DMS53 (cell line): ENCODE data around the gene BEAN1.

ENCODE experiments used
- DNase-seq: peaks from one replicate; lab custom pipeline; 2025; lab: John Stamatoyannopoulos, UW

BEAN1 gene

DNA sequence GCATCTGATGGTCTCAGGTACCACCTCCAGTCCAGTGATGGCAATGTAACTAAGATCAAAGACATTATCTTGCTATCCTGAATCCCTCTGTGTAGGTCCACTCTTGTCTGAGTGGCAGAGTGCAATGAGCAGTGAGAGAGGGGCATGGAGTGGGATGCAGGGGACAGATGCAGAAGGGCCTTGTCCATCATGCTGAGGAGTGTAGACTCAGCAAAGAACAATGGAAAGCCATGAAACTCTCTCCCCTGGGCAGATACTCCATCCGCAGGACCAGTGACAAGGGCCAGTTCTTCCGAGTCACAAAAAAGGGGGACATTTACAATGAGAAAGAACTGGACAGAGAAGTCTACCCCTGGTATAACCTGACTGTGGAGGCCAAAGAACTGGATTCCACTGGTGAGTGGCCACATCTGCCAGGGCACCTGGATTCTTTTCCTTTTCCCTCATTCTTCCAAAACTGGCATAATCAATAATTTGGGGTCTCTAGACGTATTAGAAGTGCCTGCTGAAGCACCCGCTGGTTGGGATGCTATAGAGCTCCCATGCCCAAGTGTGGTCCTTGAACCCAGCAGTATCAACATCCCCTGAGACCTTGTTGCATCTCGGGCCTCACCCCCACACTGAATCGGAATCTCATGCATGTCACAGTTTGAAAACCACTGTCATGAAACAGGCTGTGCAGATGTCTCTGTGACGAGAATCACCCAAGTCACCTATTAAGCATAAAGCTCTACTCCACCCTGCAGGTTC lies 31.1 kb upstream of the BEAN1 start:
- DNase-seq, result no peak

DNA sequence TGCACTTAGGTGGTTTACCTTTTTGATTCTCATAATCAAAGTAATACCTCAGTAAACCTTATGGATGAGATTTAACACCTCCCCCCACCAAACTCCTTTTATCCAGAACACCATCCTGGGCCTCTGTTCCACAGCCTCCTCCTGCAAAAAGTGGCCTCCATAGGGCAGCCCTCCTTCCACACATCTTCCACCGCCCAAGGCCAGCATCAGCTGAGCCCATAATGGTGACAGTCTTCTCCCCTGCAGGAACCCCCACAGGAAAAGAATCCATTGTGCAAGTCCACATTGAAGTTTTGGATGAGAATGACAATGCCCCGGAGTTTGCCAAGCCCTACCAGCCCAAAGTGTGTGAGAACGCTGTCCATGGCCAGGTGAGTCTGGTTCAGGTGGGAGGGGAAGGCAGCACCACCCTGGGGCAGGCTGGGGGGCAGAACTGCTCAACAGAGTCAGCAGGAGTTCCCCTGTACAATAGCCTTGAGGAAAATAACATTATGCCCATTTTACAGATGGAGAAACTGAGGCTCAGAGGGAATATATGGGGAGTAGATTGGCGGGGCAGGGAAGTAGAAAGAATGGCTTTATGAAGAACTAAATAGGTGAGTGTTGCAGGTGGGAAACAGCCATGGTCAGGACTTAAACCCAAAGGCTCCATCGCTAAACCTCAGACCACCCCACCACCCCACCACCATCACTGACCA lies 29.2 kb upstream of the BEAN1 start:
- no peak for DNase-seq

DNA sequence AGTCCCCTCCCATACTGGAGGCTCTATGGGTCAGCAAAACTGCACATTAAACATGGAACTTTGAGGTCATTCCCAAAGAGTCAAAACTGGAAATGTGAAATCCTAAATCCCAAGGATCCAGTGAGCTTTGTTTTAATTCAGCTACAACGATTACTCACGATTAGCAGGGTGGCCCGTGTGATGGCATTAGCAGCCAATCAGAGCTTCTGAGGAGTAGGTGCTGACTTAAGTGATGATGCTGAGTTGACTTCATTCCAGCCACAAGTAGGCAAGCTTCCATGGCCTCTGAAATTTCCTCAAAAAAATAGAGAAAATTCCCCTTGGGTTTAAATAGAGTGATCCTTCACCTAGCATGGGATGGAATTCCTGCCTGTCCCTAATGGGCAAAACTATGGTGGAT lies 28.1 kb upstream of the BEAN1 start:
- DNase-seq, result no peak

DNA sequence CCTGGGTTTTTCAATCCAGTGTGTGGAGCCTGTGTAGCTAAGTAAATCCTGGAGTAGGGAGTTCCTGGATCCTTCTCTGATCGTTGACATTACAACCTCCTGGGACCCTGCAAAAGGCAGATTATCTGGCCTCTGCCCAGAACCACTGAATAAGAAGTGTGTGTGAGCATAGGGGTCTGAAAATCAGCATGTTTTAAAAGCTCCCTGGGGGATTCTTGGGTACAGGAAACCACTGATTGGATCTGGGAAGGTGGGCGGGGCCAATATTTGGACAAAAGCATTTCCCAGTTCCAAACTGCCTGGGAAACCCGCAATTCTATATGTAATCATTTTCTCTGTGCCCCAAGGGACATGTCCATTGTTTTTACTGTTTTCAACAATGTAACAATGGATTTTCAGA lies 27.2 kb upstream of the BEAN1 start:
- no peak for DNase-seq

DNA sequence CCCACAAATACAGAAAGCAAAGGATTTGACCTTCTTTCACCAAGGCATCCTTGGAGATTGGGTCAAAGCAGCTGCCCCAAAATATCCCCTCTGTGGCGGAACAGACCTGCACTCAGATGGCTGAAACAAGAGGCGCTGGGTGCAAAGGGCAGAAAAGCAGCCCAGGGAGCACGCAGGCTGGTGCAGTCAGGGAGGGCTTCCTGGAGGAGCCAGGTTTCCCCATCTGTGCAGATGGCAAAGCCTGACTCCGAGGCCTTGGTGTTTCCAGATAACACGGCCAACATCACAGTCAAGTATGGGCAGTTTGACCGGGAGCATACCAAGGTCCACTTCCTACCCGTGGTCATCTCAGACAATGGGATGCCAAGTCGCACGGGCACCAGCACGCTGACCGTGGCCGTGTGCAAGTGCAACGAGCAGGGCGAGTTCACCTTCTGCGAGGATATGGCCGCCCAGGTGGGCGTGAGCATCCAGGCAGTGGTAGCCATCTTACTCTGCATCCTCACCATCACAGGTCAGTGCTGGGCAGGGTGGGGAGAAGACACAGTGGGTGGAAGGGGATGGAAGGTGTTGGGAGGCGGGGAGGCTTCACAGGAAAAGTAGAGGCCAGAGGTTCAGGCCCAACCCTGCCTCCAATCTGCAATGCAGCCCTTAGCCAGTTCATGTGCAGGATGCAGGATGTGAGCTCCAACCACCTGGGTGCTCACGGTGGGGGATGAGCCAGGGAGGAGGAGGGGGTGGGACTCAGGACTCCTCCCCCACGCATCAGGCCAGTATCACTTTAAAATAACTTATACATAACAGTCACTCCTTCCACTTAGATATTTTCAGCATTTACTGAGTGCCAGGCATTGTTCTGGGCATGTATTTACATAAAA lies 26.4 kb upstream of the BEAN1 start:
- no peak for DNase-seq

DNA sequence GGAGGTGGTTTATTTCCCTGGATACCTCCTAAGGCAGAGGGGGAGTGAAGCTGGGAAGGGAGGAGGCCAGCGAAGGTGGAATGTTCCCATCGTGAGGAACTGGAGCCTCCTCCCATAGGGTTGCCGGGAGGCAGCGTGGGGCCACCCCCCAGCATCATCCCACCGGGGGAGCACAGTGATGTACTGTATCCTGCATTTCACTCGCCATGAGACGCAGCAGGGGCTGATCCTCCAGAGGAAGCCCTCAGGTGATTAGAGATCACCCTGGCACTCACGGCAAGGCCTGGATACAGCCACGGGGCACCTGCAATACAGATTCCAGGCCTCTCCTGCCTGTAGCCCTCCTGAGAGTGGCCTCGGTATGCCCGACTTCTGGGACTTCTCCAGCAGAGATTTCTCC lies 25.5 kb upstream of the BEAN1 start:
- no peak for DNase-seq

DNA sequence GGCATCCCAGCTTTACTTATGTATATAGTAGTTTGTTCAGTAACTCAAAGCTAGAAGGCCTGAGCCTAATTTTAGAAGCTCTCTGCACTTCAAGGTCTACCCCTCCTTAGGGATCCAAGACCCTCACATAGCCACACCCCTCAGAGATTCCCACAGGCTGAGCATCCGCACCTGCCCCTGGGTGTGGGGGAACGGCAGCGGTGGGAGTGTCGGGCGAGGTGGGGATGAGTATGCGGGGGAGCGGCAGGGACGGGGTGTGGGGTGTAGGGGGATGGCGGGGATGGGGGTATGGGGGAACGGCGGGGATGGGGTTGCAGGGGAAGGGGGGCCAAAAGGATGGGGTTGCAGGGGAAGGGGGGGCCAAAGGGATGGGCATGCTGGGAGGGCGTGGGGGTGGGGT lies 24.9 kb upstream of the BEAN1 start:
- no peak for DNase-seq

DNA sequence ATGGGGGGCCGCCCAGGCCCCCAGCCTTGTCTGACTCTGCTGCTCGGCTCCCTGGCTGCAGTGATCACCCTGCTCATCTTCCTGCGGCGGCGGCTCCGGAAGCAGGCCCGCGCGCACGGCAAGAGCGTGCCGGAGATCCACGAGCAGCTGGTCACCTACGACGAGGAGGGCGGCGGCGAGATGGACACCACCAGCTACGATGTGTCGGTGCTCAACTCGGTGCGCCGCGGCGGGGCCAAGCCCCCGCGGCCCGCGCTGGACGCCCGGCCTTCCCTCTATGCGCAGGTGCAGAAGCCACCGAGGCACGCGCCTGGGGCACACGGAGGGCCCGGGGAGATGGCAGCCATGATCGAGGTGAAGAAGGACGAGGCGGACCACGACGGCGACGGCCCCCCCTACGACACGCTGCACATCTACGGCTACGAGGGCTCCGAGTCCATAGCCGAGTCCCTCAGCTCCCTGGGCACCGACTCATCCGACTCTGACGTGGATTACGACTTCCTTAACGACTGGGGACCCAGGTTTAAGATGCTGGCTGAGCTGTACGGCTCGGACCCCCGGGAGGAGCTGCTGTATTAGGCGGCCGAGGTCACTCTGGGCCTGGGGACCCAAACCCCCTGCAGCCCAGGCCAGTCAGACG lies 24.4 kb upstream of the BEAN1 start:
- no peak for DNase-seq

DNA sequence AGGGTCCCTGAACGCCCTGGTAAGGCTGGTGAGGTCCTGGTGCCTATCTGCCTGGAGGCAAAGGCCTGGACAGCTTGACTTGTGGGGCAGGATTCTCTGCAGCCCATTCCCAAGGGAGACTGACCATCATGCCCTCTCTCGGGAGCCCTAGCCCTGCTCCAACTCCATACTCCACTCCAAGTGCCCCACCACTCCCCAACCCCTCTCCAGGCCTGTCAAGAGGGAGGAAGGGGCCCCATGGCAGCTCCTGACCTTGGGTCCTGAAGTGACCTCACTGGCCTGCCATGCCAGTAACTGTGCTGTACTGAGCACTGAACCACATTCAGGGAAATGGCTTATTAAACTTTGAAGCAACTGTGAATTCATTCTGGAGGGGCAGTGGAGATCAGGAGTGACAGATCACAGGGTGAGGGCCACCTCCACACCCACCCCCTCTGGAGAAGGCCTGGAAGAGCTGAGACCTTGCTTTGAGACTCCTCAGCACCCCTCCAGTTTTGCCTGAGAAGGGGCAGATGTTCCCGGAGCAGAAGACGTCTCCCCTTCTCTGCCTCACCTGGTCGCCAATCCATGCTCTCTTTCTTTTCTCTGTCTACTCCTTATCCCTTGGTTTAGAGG lies 23.5 kb upstream of the BEAN1 start:
- DNase-seq, result no peak

DNA sequence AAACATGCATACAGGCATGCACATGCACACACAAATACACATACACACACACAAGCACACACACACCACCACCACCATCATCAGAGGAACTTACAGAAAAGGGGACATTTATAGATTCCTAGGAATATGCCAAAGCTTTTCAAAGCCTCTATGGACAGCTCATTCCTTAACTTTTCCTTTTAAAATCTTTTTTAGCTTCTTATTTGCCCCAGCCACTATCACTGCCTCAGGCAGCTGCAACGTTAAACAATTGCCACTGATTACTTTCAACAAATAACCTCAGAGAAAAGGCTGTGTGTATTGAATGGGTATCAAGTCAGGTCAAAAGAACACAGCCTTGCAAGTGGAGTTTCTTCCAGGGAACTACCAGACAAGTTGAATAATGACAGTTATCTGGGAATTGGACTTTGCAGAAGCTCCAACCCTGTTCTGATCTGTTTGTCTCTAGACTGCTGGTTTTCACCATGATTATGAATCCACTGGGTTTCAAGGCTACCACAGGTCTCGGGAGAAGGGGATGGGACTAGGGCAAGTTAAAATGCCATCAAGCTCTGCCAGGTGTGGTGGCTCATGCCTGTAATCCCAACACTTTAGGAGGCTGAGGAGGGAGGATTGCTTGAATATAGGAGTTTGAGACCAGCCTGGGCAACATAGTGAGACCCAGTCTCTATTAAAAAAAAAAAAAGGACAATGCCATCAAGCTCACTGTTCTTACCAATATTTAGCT lies 21.9 kb upstream of the BEAN1 start:
- no peak for DNase-seq

DNA sequence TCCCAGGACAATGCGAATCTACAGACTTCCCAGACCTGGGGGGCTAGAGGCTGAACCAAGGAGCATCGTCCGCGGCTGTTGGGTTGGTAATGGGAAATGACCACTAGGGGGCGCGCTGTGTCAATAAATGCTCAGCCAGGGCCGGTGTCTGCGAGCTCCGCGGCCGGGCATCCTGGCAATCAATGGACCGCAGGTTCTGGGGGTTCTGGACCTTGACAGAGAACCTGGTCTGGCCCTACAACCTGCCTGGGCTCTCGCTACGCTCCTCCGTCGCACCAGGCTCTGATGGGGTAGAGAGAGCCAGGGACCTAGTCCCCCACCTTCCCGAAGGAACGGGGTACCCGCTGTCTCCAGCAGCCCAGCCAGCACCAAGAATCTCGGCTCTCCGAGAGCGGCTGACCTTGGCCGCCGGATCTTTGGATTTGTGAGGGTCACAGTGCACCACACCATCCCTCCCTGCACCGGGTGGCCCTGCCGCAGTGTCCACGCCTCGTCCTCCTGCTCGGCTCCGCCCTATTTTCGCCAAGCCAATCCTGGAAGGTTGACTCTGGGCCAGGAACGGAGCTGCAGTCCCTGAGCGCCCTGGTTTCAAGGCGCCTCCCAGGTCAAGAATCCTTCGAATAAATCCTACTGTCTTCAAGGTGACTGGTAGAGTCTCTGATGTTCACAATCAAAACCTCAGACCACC lies 20.4 kb upstream of the BEAN1 start:
- DNase-seq, result peak; percentile 82

DNA sequence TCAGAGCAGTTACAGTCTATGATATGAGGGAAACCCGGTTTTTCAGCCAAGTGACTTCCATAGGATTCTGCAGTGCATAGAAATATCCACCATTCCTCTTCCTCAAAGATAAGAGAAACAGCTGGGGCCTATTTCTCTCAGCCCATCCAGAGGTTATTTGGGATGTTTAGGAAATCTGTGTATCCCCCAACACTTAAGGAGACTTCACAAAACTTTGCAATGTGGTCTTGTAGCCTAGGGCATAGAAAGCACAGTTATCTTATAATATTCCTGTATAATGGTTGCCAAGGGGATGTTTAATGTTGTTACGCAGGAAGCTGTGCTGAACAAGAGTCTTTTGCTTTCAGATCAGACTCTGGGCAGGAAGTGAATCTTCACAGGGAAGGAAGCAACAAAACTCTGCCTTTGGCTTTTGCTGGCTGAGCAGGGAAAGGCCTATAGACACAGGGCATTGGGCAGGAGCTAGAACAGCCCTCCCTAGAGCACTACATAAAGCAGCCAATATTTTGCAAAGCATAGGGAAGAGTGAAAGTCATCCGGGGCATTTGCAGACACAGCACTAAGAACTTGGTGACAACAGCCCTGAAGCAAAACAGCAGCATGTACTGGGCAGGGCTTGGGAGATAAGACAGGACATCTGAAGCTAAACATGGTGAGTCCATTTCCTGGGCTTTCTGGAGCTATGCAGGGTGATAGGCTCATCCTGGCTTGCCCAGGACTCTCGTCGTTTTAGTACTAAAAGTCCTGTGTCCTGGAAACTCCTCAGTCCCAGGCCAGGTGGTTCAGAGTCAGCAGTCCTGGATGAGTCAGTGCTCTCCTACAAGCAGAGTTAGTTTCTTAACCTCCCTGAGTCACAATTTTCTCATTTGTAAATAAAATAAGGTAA lies 18.7 kb upstream of the BEAN1 start:
- peak; percentile 80 for DNase-seq

DNA sequence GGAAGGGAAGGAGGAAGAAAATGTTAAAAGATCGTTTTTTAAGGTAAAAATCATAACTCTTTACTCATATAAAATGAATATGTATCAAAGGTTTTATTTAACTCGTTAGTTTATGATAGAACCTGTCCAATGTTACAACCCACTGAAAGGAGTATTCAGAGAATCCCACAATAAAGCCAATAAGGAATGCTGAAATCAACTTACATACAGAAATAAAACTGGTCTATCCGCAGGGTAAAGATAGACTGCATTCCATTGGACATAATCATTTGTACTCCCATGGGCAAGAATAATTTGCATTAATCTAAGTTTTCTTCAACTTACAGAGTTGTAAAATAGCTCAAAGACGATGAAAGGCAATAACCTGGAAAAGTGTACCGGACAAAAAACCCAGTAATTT lies 17.9 kb upstream of the BEAN1 start:
- DNase-seq, result no peak

DNA sequence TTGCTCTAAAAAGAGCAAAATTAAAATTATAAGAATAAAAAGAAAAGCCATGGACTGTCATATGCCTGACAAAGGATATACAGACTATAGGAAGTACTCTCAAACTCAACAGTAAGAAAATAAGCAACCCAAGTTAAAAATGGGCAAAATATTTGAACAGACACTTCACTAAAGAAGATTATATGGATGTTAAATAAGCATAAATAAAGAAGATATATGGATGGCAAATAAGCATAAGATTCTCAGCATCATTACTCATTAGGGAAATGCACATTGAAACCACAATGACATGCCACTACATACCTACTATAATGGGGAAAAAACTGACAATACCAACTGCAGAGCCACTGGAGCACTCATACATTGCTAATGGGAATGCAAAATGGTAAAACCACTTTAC lies 14.9 kb upstream of the BEAN1 start:
- DNase-seq, result no peak

DNA sequence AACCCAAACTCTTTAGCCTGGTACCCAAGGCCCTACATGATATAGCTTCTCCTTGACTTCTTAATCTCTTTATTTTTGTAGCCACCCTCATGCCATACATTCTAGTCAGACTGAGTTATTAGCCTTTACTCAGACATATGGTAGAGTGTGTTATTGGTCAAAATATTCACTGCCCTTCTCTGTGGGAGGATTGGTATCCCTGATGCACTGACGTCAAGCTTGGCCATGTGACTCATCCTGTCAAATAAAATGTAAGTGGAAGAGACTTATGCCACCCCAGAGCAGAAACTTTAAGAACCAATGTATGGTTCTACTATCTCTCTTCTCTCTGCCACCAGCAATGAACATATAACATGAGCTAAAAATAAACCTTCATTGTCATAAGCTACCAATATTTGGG lies 12.2 kb upstream of the BEAN1 start:
- no peak for DNase-seq

DNA sequence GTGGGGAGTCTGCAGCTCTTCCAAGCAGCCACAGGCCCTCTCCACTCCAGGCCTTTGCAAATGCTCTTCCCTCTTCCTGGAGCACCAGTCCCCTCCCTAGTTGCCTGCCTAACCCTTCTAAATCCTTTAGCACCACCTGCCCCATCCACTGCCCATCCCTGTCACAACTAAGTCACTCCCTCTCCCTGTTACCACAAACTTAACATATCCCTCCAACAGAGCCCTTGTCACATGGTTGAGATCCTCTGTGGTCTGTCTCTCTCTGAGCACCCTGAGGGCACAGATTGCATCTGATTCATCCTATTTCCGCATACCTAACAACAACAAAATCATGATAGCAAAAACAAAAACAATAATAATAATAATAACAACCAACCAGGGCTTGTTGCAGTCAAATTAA lies 11.0 kb upstream of the BEAN1 start:
- DNase-seq, result no peak

DNA sequence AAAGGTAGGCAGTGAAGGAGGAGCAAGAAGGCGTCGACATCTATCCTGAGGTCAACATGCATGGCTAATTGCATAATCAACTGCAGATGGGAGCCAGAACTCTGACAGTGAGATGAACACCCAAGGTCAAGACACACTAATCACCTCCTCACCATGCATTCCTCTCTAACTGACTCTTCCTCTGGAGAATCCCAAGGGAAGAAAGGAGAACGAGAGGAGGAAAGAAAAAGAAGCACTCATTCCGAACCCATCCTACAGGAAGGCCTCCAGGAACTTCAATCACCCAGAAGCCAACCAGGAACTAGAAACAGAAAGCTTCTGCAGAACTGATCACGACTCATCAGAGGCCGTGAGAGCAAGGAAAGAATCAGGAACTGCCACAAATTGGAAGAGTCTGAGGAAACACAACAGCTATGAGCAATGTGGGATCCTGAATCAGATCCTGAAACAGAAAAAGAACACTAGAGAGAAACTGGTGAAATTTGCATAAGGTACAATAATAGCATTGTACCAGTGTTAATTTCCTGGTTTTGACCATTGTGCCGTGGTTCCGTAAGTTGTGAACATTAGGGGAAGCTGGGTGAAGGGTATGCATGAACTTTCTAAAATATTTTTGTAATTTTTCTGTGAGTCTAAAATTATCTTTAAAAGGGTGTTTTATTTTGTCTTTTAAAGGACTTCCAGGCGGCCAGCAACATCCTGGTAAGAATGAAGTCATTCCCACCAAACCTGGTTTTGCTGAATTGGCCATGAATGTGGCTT lies 10.0 kb upstream of the BEAN1 start:
- peak; percentile 10 for DNase-seq

DNA sequence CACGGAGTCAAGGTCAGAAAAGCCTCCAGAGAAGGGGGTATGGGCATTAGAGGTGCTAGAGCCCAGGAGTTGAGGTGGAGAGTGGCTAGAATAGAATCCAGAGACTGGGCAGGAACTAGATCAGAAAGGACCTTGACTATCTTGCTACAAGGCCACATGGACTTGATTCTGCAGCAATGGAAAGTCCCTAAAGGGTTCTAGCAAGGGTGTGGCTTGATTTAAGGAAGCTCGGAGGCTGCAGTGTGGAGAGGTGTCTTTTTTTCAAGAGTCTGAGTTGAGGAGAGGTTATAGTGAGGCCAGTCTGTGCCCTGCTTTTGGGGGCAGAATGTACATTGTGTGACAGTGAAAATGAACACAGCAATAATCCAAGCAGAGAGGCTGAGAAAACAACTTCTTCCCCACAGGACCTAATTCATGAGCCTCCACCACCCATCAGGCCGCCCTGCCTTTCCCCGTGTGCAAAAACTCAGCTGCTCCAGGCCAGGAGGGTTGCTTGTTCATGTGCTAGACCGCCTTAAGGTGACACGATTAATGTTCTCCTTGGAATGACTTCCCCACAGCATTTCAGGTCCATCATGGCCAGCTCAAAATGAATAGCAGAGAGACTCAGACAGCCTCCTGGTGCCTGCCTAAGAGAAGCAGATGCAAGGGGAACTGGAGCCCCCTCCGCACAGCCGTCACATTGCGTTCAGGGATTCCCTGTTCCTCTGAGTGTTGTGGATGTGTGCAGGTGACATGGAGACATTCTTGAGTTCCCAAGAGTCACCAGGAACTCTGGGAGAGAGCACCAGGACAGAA lies 8.7 kb upstream of the BEAN1 start:
- DNase-seq, result no peak
